GM12878 (cell line): ENCODE results near the gene DNAJC15. TPM values are rescaled to one million over a fixed set of nuclear protein-coding genes. Genes with fewer than 3 reads are reported as not detected.
A peak's percentile ranks its signal among the peaks of the same experiment; 100 is the strongest.

ENCODE experiments used
- ATAC-seq: fragments of 200-7000 bp; cut with Tn5 transposase; 3 replicates; pipeline ENCODE4 v1.9.1; 2020; ENCODE audit warnings: mild to moderate bottlenecking, moderate library complexity
- BruUV-seq: library from RNA; stranded (reverse); fragments of 400-500 nt; replicated peaks from 2 replicates; lab custom pipeline; 2021; lab: Mats Ljungman, UMichigan
- CTCF ChIA-PET: fragments of 300-600 bp; sonication (Branson Sonifier 250); formaldehyde crosslinking; extraction: SDS; loops from one replicate; lab custom pipeline; 2021; ENCODE audit warnings: inconsistent platforms; lab: Yijun Ruan, JAX
- POLR2A ChIA-PET: fragments of 350-600 bp; formaldehyde crosslinking; extraction: SDS; loops from one replicate; lab custom pipeline; 2021; ENCODE audit warnings: inconsistent platforms; lab: Charles Lee
- RAD21 ChIA-PET: fragments of 300-600 bp; sonication (Branson Sonifier 250); formaldehyde crosslinking; loops from one replicate; lab custom pipeline; 2023; ENCODE audit warnings: antibody characterized with exemption; ENCODE audit not compliant: unreplicated experiment; lab: Charles Lee
- SMC1A ChIA-PET: fragments of 300-600 bp; sonication (Branson Sonifier 250); formaldehyde crosslinking; loops from one replicate; lab custom pipeline; 2023; ENCODE audit not compliant: unreplicated experiment, uncharacterized antibody; lab: Charles Lee
- DNase-seq: peaks from one replicate; pipeline ENCODE4 v3.0.0-alpha.2; 2011; ENCODE audit warnings: low read depth, low spot score
- FAIRE-seq: peaks from 3 replicates; lab custom pipeline; 2011; peaks lifted over from hg19 to GRCh38; lab: Jason Lieb, UNC
- H2AFZ ChIP-seq: 2 replicates; pipeline ENCODE4 v1.6.0; 2011; ENCODE audit warnings: low read depth, low read length, control low read depth; ENCODE audit not compliant: control insufficient read depth
- H3K27ac ChIP-seq: 2 replicates; pipeline ENCODE4 v1.5.1; 2011; ENCODE audit warnings: control low read depth; ENCODE audit not compliant: control insufficient read depth, insufficient read depth
- H3K27me3 ChIP-seq, 2 experiments: replicated peaks in 1 of 2; 2 replicates each; pipeline versions ENCODE4 v1.6.0 to v1.6.1; 2011; ENCODE audit warnings: low read length in 1 of 2; ENCODE audit not compliant: control insufficient read depth in 2 of 2, insufficient read depth in 2 of 2
- H3K36me3 ChIP-seq, 2 experiments: 2 replicates each; pipeline ENCODE4 v1.5.1; 2011; ENCODE audit warnings: low read length in 1 of 2; ENCODE audit not compliant: control insufficient read depth in 2 of 2, insufficient read depth in 2 of 2
- H3K4me1 ChIP-seq: 2 replicates; pipeline ENCODE4 v1.6.1; 2011; ENCODE audit warnings: mild to moderate bottlenecking, low read length, moderate library complexity, mixed read lengths; ENCODE audit not compliant: control insufficient read depth, insufficient read depth
- H3K4me2 ChIP-seq: 2 replicates; pipeline ENCODE4 v1.6.0; 2011; ENCODE audit warnings: control low read depth; ENCODE audit not compliant: control insufficient read depth, insufficient read depth
- H3K4me3 ChIP-seq: fragments of 200-600 bp; sonication (generic); 2 replicates; pipeline ENCODE4 v1.5.1; 2016
- H3K79me2 ChIP-seq: 2 replicates; pipeline ENCODE4 v1.6.0; 2011; ENCODE audit warnings: low read length; ENCODE audit not compliant: control insufficient read depth, insufficient read depth
- H3K9ac ChIP-seq: 2 replicates; pipeline ENCODE4 v1.8.0; 2011; ENCODE audit warnings: low read length, control low read depth, mixed read lengths; ENCODE audit not compliant: control insufficient read depth, insufficient read depth
- H3K9me3 ChIP-seq: replicated peaks from 3 replicates; pipeline ENCODE4 v1.5.1; 2011; ENCODE audit warnings: mild to moderate bottlenecking, low read length; ENCODE audit not compliant: control insufficient read depth, insufficient read depth
- H4K20me1 ChIP-seq: 2 replicates; pipeline ENCODE4 v1.6.0; 2011; ENCODE audit not compliant: control insufficient read depth, insufficient read depth
- ELK1 ChIP-seq: IDR thresholded peaks from 2 replicates; pipeline ENCODE4 v1.6.1; 2012; ENCODE audit warnings: low read depth, low read length, improper control_type of control experiment
- ZBTB11 ChIP-seq: fragments of 450-650 bp; formaldehyde crosslinking; IDR thresholded peaks from 2 replicates; pipeline ENCODE4 v1.5.0; 2022; ENCODE audit warnings: mild to moderate bottlenecking, missing genetic modification characterization
- WGBS: methylation state at CpG from one replicate; pipeline ENCODE4 v1.1.6; 2016; ENCODE audit warnings: low lambda C conversion rate; ENCODE audit not compliant: insufficient replicate concordance, insufficient coverage; ENCODE audit errors: missing lambda C conversion rate; 5-methylcytosine and 5-hydroxymethylcytosine counted together
- in situ Hi-C: fragments of 300-500 bp; cut with MboI; formaldehyde crosslinking; loops from 9 replicates; pipeline ENCODE4 v1.14.3; 2018; ENCODE audit warnings: mixed read lengths
- intact Hi-C: fragments of 100-400 bp; cut with micrococcal nuclease; formaldehyde crosslinking; loops from one replicate; pipeline ENCODE4 v1.14.2; 2022; ENCODE audit not compliant: unreplicated experiment
- polyA plus RNA-seq, 11 experiments: library from polyadenylated mRNA; depleted of rRNA in 4 of 11; unstranded in 6 of 11; stranded (reverse) in 5 of 11; fragments of >200 nt; fragmentation: Nextera tagmentation in 4 of 11; fragmentation: Illumina TruSeq in 1 of 11; extraction: Ambion mirVana in 4 of 11; extraction: Trizol in 1 of 11; gene quantifications; 1 replicate in 1 of 11; 2 replicates in 10 of 11; pipeline versions ENCODE4 v1.2.1 to v1.2.3, GENCODE V29; 2011 to 2016; ENCODE audit warnings: inconsistent platforms in 2 of 11, missing spikeins in 2 of 11, low read depth in 1 of 11
- total RNA-seq, 4 experiments: library from RNA; depleted of rRNA in 3 of 4; stranded (reverse); fragments of >200 nt in 3 of 4; fragmentation: Illumina TruSeq in 1 of 4; extraction: Trizol in 1 of 4; gene quantifications; 2 replicates each; pipeline versions ENCODE4 v1.2.1 to v1.2.3, GENCODE V29; 2013 to 2021

The DNAJC15 gene
- total and polyA plus RNA-seq, 10 of the 15 experiments (the other 5 are each of a cell fraction or from before 2014, with no cell fraction given): 13.1 to 104 (median 54.4) TPM

GRCh38 chr13:43077046-43077445 is 53.7 kb downstream of the DNAJC15 start:
- H3K4me1 ChIP-seq: peaks cover 36% of the 10 kb centered on the region
- peak overlapping the region; percentile 29 for H3K27ac ChIP-seq
- no TSS peak for BruUV-seq
- ChIA-PET SMC1A (interaction anchor here (0.6 to 6.0 kb wide), 19 partner anchors 7 to 852 kb away, joined by 3 to 48 read pairs (median 7); partner anchors contain the start of gene DNAJC15), POLR2A (interaction anchor here (0.5 to 1.5 kb wide), 3 partner anchors 18 to 97 kb away, joined by 3 to 4 read pairs (median 3); no protein-coding TSS in a partner anchor), RAD21 (interaction anchor here (0.8 to 5.8 kb wide), 14 partner anchors 9 to 113 kb away, joined by 3 to 51 read pairs (median 5); partner anchors contain the start of gene EPSTI1), CTCF (interaction anchor here (0.9 to 2.9 kb wide), 9 partner anchors 8 to 107 kb away, joined by 4 to 10 read pairs (median 5); no protein-coding TSS in a partner anchor)
- peaks cover 17% of the 10 kb centered on the region for H3K79me2 ChIP-seq
- 65% methylated on average over 1 of the region's 1 CpG for WGBS
- H3K27me3 ChIP-seq: no peaks in the 10 kb centered on the region
- no peak overlapping the region for H3K9ac ChIP-seq
- in situ Hi-C loops: no loop called here
- no peak overlapping the region for H3K4me3 ChIP-seq
- H3K4me2 ChIP-seq: peak overlapping the region; percentile 26; the same call in 1 of the 2 replicates
- ATAC-seq: no peak
- TF ChIP-seq ZBTB11 (CRISPR knock-in tag) (no peak), ELK1 (no peak)
- no peak overlapping the region for H2AFZ ChIP-seq
- intact Hi-C loops: loop anchor here (5.0 kb wide), 1 partner anchor 50 kb away; no protein-coding TSS in a partner anchor
- FAIRE-seq: peak; percentile 27
- no peaks in the 10 kb centered on the region; the same call in 2 of the 3 replicates for H3K9me3 ChIP-seq
- no peaks in the 10 kb centered on the region for H4K20me1 ChIP-seq
- no peak for DNase-seq
- peaks cover 0 to 2% of the 10 kb centered on the region in 2 experiments; a peak in 2 of 4 replicates for H3K36me3 ChIP-seq
